HG02678 (cell line): ENCODE measurements around the gene CCDC14.
"Not testable (repeated sequence)": the region's sequence is repeated elsewhere in the genome, so short reads cannot be mapped to it uniquely, and the experiment has no call there.

ENCODE experiments used
- ATAC-seq: cut with Tn5 transposase; IDR thresholded peaks from one replicate; pipeline ENCODE4 v1.9.1; 2021; ENCODE audit warnings: mild to moderate bottlenecking, moderate library complexity; ENCODE audit not compliant: unreplicated experiment

CCDC14 gene

GRCh38 chr3:123914829-123915228 is 46.2 kb downstream of the CCDC14 start:
- no peak for ATAC-seq

- peak; percentile 86 for ATAC-seq
Measured at GRCh38 chr3:123909785-123910184, 51.2 kb downstream of the CCDC14 start.

- ATAC-seq, result no peak
Measured at GRCh38 chr3:123907720-123908119, 53.3 kb downstream of the CCDC14 start.

GRCh38 chr3:123899300-123899865 is 61.6 kb downstream of the CCDC14 start:
- no peak for ATAC-seq

- no peak for ATAC-seq
Measured at GRCh38 chr3:123893012-123893411, 68.0 kb downstream of the CCDC14 start.

GRCh38 chr3:123892195-123892594 is 68.8 kb downstream of the CCDC14 start:
- no peak for ATAC-seq

- not testable (repeated sequence) for ATAC-seq
Measured at GRCh38 chr3:123890991-123891390, 70.0 kb downstream of the CCDC14 start.

GRCh38 chr3:123890162-123890561 is 70.9 kb downstream of the CCDC14 start:
- ATAC-seq, result not testable (repeated sequence)

- ATAC-seq, result no peak
Measured at GRCh38 chr3:123884993-123885392, 76.0 kb downstream of the CCDC14 start.

- ATAC-seq, result peak; percentile 69
Measured at GRCh38 chr3:123884203-123884831, 76.7 kb downstream of the CCDC14 start, which contains the start of gene MYLK. TSS of gene MYLK (minus strand) at chr3:123884332. CDS start at chr3:123793841, 90,491 bp downstream.

- no peak for ATAC-seq
Measured at GRCh38 chr3:123883701-123884202, 77.3 kb downstream of the CCDC14 start.

- ATAC-seq, result no peak
Measured at GRCh38 chr3:123883111-123883510, 77.9 kb downstream of the CCDC14 start.

GRCh38 chr3:123881771-123882170 is 79.3 kb downstream of the CCDC14 start:
- no peak for ATAC-seq

- no peak for ATAC-seq
Measured at GRCh38 chr3:123880998-123881561, 79.9 kb downstream of the CCDC14 start.

- no peak for ATAC-seq
Measured at GRCh38 chr3:123878807-123879206, 82.2 kb downstream of the CCDC14 start.

GRCh38 chr3:123877965-123878364 is 83.1 kb downstream of the CCDC14 start:
- no peak for ATAC-seq

GRCh38 chr3:123877466-123877865 is 83.6 kb downstream of the CCDC14 start:
- ATAC-seq, result no peak

GRCh38 chr3:123876858-123877257 is 84.2 kb downstream of the CCDC14 start:
- no peak for ATAC-seq

GRCh38 chr3:123872621-123873020 is 88.4 kb downstream of the CCDC14 start:
- no peak for ATAC-seq

GRCh38 chr3:123871946-123872345 is 89.1 kb downstream of the CCDC14 start:
- no peak for ATAC-seq

GRCh38 chr3:123870033-123870432 is 91.0 kb downstream of the CCDC14 start:
- no peak for ATAC-seq

- no peak for ATAC-seq
Measured at GRCh38 chr3:123869165-123869564, 91.9 kb downstream of the CCDC14 start.
